Right forelimb (tissue), 1 donor: Measurements from ENCODE around the gene VCAN.
A peak's percentile ranks its signal among the peaks of the same experiment; 100 is the strongest.

Experiments
- DNase-seq: peaks from one replicate; pipeline ENCODE4 v3.0.0-alpha.2; 2018

The VCAN gene

GRCh38 chr5:83570916-83571315 is 99.4 kb downstream of the VCAN start:
- DNase-seq: no peak

DNA sequence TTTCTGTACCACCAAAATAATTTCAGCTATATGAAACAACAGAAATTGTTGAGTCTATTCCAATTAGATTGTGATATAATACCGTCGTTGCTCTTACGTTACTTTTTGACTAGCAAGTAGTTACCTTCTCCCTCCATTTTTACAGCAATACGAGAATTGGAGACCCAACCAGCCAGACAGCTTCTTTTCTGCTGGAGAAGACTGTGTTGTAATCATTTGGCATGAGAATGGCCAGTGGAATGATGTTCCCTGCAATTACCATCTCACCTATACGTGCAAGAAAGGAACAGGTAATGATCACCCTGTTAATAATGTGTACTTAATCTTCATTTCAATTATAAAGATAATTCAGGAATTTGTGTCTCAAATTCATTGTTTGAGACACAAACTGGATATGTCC is 100.7 kb downstream of the VCAN start:
- no peak for DNase-seq

GRCh38 chr5:83576341-83576740 is 104.8 kb downstream of the VCAN start:
- DNase-seq: no peak

GRCh38 chr5:83577036-83577636 is 105.6 kb downstream of the VCAN start:
- no peak for DNase-seq

- no peak for DNase-seq
These were observed 112.3 kb downstream of the VCAN start for GRCh38 chr5:83583859-83584258.

GRCh38 chr5:83586874-83587776 is 115.6 kb downstream of the VCAN start:
- no peak for DNase-seq

DNA sequence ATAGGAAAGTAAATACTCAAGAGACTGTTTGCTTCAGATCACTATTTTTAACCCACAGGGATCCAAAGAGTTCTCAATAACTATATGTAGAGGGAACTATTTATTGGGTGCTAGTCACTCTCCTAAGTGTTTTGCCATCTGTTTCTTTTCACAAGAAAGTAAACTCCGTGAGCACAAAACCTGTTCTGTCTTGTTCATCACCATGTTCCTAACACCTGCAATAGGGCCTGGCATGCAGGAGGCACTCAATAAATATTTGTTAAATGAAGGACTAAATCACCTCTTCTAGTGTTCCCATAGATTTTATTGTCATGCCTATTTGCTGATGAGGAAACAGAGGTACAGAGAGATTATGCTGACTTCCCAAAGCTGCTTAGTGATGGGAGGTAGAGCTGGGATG is 118.2 kb downstream of the VCAN start:
- no peak for DNase-seq

DNA sequence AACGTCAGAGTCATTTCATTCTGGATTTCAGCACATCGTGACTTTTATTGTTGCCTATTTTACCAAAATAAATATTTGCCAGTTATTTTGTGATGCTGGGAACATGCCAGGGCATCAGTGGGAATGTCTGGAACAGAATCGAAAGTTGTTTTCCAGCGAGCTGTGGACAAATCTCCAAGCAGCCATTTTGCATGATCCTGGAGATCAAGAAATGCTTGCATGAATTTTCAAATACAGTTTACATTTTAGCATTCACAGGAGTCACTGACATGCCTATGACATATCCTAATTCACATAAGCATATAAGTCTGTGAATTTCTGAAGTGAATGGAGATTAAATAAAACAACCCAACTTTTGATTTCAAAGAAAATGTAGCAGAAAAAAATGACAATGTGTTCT is 119.4 kb downstream of the VCAN start:
- no peak for DNase-seq

GRCh38 chr5:83595217-83595616 is 123.7 kb downstream of the VCAN start:
- no peak for DNase-seq

DNA sequence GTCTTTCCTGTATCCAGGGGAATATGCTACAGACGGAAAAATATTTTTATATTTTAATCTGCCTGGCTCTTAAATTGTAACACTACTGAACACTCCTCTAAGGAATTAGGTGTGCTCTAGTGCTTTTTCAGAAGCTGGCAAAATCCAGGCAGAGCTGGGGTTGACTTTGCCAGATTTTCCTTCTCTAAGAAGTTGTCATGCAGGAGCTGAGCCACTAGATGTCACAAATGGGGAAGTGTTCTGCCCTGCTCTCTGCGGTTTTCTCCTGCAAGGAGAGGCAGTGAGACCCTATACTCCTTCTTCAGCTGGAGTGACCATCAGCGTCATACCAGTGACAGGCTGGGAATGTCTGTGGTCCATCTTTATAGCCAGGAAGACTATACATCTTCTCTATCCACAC is 136.6 kb downstream of the VCAN start:
- peak; percentile 53 for DNase-seq

DNA sequence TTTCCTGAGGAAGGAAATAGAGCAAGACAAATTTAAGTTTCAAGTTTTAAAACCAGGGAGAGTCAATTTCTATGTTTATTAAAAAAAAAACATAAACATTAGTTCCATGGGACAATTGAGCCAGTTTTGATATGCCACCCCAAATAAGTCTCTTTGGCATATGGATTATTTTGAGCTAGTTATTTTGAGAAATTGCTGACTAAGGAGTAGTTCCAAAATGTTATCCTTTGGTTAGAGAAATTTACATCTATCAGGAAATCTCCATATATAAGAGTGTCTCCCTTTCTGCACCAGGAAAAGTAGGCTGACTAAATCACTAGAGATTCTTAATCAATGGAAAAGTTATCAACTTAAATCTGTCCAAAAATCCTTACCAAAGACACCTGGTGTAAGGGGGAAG is 143.3 kb downstream of the VCAN start:
- no peak for DNase-seq

- DNase-seq: no peak
These were observed 156.8 kb downstream of the VCAN start for GRCh38 chr5:83628360-83628759.
